RWPE1 (cell line): ENCODE data around the gene CRTAC1.
A peak's percentile ranks its signal among the peaks of the same experiment; 100 is the strongest.

Experiments used
- CTCF ChIA-PET: fragments of 350-600 bp; sonication (Branson Sonifier 250); formaldehyde crosslinking; extraction: SDS; loops from one replicate; lab custom pipeline; 2021; lab: Yijun Ruan, JAX
- POLR2A ChIA-PET: fragments of 400-600 bp; formaldehyde crosslinking; extraction: SDS; loops from one replicate; lab custom pipeline; 2020; ENCODE audit warnings: antibody characterized with exemption; ENCODE audit not compliant: low non-redundant PET; lab: Yijun Ruan, JAX
- DNase-seq: peaks from one replicate; pipeline ENCODE4 v3.0.0; 2012; ENCODE audit warnings: low spot score
- H3K27ac ChIP-seq: fragments of 450-650 bp; 2 replicates; pipeline ENCODE4 v1.5.1; 2017
- CTCF ChIP-seq: fragments of 450-650 bp; conservative IDR thresholded peaks from 2 replicates; pipeline ENCODE4 v1.5.1; 2017; ENCODE audit warnings: low read depth, mild to moderate bottlenecking

The CRTAC1 gene

GRCh38 chr10:97867220-97867800, 163.1 kb downstream of the CRTAC1 start:
- TF ChIP-seq CTCF, result no peak
- DNase-seq, result no peak
- no peak overlapping the region for H3K27ac ChIP-seq
- CTCF ChIA-PET, result interaction anchor here (7.7 kb wide), 1 partner anchor 76 kb away, joined by 115 read pairs; no protein-coding TSS in a partner anchor
- POLR2A ChIA-PET, result no interaction called here

- no peak for DNase-seq
- CTCF ChIA-PET, result interaction anchor here (0.8 kb wide), 1 partner anchor 75 kb away, joined by 4 read pairs; no protein-coding TSS in a partner anchor
- POLR2A ChIA-PET, result no interaction called here
- no peak for TF ChIP-seq CTCF
- H3K27ac ChIP-seq, result no peak overlapping the region
Measured at GRCh38 chr10:97866524-97867219, 163.7 kb downstream of the CRTAC1 start.

DNA sequence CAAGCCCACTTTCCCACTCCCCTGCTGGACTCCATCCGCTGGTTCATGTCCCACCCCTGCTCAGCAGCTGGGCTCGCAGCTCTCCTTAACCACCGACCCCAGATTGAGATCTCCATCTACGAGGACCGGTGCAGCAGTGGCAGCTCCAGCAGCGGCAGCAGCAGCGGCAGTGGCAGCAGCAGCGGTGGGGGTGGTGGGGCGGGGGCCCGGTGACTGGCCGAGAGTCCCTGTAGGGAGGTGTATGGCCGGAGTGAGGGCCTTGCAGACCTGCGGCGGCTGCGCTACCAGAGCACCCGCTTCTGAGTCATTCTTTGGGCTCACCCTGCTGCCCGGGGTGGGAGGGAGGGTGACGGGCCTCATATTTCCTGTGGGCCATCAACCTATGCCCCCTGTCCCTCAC, 164.9 kb downstream of the CRTAC1 start:
- no peak for TF ChIP-seq CTCF
- DNase-seq, result no peak
- POLR2A ChIA-PET, result no interaction called here
- CTCF ChIA-PET, result interaction anchor here (0.6 kb wide), 1 partner anchor 265 kb away, joined by 7 read pairs; no protein-coding TSS in a partner anchor
- H3K27ac ChIP-seq, result no peak overlapping the region

DNA sequence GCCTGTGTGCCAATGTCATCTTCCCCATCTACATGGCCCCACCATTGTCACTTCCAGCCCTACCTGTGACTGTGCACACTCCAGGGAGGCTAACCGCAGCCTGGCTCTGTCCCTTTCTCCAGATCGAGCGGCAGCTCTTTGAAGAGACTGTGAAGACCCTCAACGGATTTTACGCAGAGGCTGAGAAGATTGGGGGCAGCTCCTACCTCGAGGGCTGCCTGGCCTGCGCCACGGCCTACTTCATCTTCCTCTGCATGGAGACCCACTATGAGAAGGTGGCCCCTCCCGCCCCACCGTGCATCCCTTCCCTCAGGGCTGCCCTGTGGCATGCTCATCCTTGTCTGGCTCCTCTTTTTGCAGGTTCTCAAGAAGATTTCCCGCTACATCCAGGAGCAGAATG, 166.6 kb downstream of the CRTAC1 start:
- TF ChIP-seq CTCF, result no peak
- POLR2A ChIA-PET, result interaction anchor here (0.5 kb wide), 1 partner anchor 14 kb away, joined by 3 read pairs; the partner anchor contains the start of gene GOLGA7B
- CTCF ChIA-PET, result interaction anchor here (0.5 to 3.2 kb wide), 3 partner anchors 71 to 781 kb away, joined by 3 to 18 read pairs (median 3); no protein-coding TSS in a partner anchor
- H3K27ac ChIP-seq, result no peak overlapping the region
- no peak for DNase-seq

GRCh38 chr10:97861924-97862323, 168.5 kb downstream of the CRTAC1 start:
- DNase-seq, result no peak
- CTCF ChIA-PET, result interaction anchor here (3.2 kb wide), 1 partner anchor 70 kb away, joined by 18 read pairs; no protein-coding TSS in a partner anchor
- no peak for TF ChIP-seq CTCF
- POLR2A ChIA-PET, result no interaction called here
- no peak overlapping the region for H3K27ac ChIP-seq

- peak; percentile 88 for DNase-seq
- TF ChIP-seq CTCF, result no peak
- ChIA-PET POLR2A (no interaction called here), CTCF (interaction anchor here (2.0 to 4.3 kb wide), 3 partner anchors 8 to 69 kb away, joined by 14 to 29 read pairs (median 18); no protein-coding TSS in a partner anchor)
- no peak overlapping the region for H3K27ac ChIP-seq
Measured at GRCh38 chr10:97861097-97861750, 169.2 kb downstream of the CRTAC1 start.
